NCI-H1092 (cell line): ENCODE data around the gene MAPK8IP3.

Source experiments
- DNase-seq: peaks from one replicate; lab custom pipeline; 2025; lab: John Stamatoyannopoulos, UW

Gene MAPK8IP3

DNA sequence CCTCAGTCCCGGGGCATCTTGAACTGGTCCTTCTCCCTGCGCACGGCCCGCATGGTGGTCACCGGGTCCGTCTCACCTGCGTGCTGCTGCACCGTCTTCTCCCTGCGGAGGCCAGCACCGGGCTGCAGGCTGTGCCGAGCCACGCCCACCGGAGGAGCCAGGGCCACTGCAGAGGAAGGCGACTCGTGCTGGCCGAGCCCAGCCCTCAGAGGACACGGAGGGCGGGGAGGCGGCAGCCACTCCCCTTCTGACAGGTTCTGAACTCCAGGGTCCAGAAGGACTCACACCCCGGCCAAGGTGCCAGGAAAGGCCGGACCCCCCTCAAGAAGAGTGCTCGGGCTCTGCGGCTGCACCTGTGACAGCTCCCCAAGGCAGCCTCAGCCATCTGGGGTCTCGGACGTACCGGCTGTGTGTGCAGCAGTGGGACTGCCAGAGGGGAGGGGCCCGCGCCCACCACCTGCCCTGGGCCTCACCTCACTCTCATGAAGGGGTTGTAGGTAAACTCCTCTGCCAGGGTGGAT lies 103.3 kb downstream of the MAPK8IP3 start:
- no peak for DNase-seq

DNA sequence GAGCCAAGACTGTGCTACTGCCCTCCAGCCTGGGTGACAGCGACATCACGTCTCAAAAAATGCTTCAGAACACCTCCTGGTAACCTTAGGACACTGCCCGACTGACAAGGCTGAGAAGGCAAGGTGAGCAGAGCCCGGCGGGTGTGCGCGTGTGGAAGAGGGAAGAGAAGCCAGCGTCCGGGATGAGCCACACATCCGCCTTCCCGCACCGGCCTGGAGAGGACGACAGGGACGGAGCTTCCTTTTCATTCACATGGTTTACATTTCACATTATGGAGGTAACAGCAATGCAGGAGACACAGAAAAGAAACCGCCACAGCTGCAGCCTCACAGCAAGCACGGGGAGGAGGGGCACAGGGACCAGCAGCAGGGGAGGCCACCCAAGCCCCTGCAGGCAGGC lies 104.1 kb downstream of the MAPK8IP3 start:
- no peak for DNase-seq

DNA sequence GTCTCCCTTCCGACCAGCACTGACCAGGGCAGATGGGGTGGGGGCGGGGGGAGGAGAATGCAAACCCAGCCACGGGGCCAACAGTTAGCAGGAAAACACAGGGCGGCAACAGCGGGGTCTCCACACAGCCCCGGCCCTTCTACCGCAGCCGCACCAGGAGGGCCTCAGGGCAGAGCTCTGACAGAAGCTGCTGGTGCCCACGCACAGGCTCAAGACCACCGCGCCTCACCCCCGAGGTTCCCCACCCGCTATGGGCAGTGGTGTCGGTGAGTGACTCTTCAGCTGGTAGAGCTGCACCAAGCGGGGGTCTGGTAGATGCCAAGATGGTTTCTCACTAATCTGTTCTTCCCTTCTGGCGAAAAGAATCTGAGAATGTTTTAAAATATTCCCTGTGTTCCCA lies 104.5 kb downstream of the MAPK8IP3 start:
- no peak for DNase-seq

DNA sequence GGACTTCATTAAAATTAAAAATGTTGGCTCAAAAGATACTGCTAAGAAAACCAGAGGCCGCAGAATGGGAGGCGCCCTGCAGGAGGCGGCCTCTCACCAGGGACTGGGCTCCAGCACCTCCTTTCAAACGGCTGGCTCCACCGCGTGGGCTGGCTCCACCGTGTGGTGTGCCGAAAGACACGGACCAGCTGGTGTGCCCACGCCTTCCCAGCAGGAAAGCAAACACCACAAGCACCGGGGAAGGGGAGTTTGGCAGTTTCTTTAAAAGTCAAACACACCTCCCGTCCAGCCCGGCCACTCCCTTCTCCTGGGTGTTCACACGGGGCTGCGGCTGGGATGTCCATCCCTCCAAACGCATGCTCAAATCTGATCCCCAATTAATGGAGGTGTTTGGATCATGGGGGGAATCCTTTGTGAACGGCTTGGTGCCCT lies 106.8 kb downstream of the MAPK8IP3 start:
- peak; percentile 64 for DNase-seq

- no peak for DNase-seq
Observed at GRCh38 chr16:1815461-1815860, 109.5 kb downstream of the MAPK8IP3 start.

GRCh38 chr16:1816396-1817275 lies 110.6 kb downstream of the MAPK8IP3 start:
- no peak for DNase-seq

GRCh38 chr16:1817276-1817589 lies 111.2 kb downstream of the MAPK8IP3 start:
- DNase-seq: no peak

DNA sequence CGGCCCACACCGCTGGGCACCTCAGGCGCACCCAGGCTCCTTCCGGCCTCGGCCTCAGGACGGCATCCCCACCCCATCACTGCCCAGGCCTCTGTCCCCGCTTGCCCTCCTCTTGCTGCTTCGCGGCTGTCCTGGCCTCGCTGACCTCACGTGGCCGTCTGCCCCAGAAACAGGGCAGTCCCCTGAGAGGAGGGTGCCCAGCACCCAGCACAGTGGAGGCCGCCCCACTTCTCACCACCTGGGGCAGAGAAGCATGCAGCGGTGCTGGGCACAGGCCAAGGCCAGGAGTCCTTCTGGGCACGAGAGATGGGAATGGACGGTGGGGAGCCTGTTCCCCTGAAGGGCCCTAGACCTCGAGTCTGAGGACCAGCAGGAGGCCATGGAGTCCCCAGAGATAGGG lies 111.7 kb downstream of the MAPK8IP3 start:
- DNase-seq: no peak

GRCh38 chr16:1818204-1818872 lies 112.3 kb downstream of the MAPK8IP3 start:
- no peak for DNase-seq

- DNase-seq: no peak
Observed at GRCh38 chr16:1818873-1819525, 113.0 kb downstream of the MAPK8IP3 start.

GRCh38 chr16:1819611-1820010 lies 113.6 kb downstream of the MAPK8IP3 start:
- DNase-seq: no peak
